ENCODE results near the gene MAG.

MAG gene

GRCh38 chr19:35274323-35274722 lies 17.6 kb upstream of the MAG start:
- peaks cover 29% of the 10 kb centered on the region for H3K79me2 ChIP-seq (ENCODE audit: insufficient read depth, low read length)

GRCh38 chr19:35276706-35277281 lies 15.2 kb upstream of the MAG start:
- no peak overlapping the region for H2AFZ ChIP-seq (ENCODE audit: low read length)
- peaks cover 6% of the 10 kb centered on the region for H4K20me1 ChIP-seq (ENCODE audit: insufficient read depth, low read length, poor library complexity, severe bottlenecking)
- peaks cover 6% of the 10 kb centered on the region for H3K4me1 ChIP-seq (ENCODE audit: insufficient read depth, low read length, poor library complexity, severe bottlenecking)
- peaks cover 7% of the 10 kb centered on the region; the same call in 1 of the 2 replicates for H3K79me2 ChIP-seq (ENCODE audit: insufficient read depth, low read length)
- H3F3A ChIP-seq (ENCODE audit: low read depth): no peaks in the 10 kb centered on the region
- H3K4me3 ChIP-seq (ENCODE audit: low read length, poor library complexity, severe bottlenecking): no peak overlapping the region
- TF ChIP-seq EZH2phosphoT487 (IDR thresholded peaks at IDR 0.05; ENCODE audit: borderline replicate concordance): no peak
- TF ChIP-seq, protein P1, sequence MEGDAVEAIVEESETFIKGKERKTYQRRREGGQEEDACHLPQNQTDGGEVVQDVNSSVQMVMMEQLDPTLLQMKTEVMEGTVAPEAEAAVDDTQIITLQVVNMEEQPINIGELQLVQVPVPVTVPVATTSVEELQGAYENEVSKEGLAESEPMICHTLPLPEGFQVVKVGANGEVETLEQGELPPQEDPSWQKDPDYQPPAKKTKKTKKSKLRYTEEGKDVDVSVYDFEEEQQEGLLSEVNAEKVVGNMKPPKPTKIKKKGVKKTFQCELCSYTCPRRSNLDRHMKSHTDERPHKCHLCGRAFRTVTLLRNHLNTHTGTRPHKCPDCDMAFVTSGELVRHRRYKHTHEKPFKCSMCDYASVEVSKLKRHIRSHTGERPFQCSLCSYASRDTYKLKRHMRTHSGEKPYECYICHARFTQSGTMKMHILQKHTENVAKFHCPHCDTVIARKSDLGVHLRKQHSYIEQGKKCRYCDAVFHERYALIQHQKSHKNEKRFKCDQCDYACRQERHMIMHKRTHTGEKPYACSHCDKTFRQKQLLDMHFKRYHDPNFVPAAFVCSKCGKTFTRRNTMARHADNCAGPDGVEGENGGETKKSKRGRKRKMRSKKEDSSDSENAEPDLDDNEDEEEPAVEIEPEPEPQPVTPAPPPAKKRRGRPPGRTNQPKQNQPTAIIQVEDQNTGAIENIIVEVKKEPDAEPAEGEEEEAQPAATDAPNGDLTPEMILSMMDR (conservative IDR thresholded peaks at IDR 0.05; ENCODE audit: low read length): no peak
- H3K36me3 ChIP-seq (ENCODE audit: insufficient read depth, low read length): peaks cover 14% of the 10 kb centered on the region; the same call in 1 of the 2 replicates
- no peaks in the 10 kb centered on the region for H3K9me3 ChIP-seq (ENCODE audit: insufficient read depth, low read depth, low read length)
- no peaks in the 10 kb centered on the region for H3K9me2 ChIP-seq (replicated peaks; ENCODE audit: low read depth, low read length)
- H3K27me3 ChIP-seq (ENCODE audit: insufficient read depth, low read length, poor library complexity, severe bottlenecking): no peaks in the 10 kb centered on the region
- no peak overlapping the region for H3K9ac ChIP-seq (ENCODE audit: low read depth, low read length, poor library complexity, severe bottlenecking)
- H3K4me2 ChIP-seq (ENCODE audit: low read depth, low read length, poor library complexity, severe bottlenecking): no peak overlapping the region

More at GRCh38 chr19:35274323-35274722, 17.6 kb upstream of the MAG start:
- H3F3A ChIP-seq (ENCODE audit: low read depth): no peaks in the 10 kb centered on the region
- no peaks in the 10 kb centered on the region for H3K9me2 ChIP-seq (replicated peaks; ENCODE audit: low read depth, low read length)
- H3K9ac ChIP-seq (ENCODE audit: low read depth, low read length, poor library complexity, severe bottlenecking): no peak overlapping the region
- H2AFZ ChIP-seq (ENCODE audit: low read length): no peak overlapping the region
- H3K36me3 ChIP-seq (ENCODE audit: insufficient read depth, low read length): peaks cover 29% of the 10 kb centered on the region; the same call in 1 of the 2 replicates
- no peak overlapping the region for H3K4me3 ChIP-seq (ENCODE audit: low read length, poor library complexity, severe bottlenecking)
- H3K9me3 ChIP-seq (ENCODE audit: insufficient read depth, low read depth, low read length): no peaks in the 10 kb centered on the region
- H4K20me1 ChIP-seq (ENCODE audit: insufficient read depth, low read length, poor library complexity, severe bottlenecking): peaks cover 14% of the 10 kb centered on the region
- H3K4me1 ChIP-seq (ENCODE audit: insufficient read depth, low read length, poor library complexity, severe bottlenecking): peaks cover 11% of the 10 kb centered on the region
- H3K4me2 ChIP-seq (ENCODE audit: low read depth, low read length, poor library complexity, severe bottlenecking): no peak overlapping the region
- no peaks in the 10 kb centered on the region for H3K27me3 ChIP-seq (ENCODE audit: insufficient read depth, low read length, poor library complexity, severe bottlenecking)
- TF ChIP-seq EZH2phosphoT487 (IDR thresholded peaks at IDR 0.05; ENCODE audit: borderline replicate concordance): no peak

DNA sequence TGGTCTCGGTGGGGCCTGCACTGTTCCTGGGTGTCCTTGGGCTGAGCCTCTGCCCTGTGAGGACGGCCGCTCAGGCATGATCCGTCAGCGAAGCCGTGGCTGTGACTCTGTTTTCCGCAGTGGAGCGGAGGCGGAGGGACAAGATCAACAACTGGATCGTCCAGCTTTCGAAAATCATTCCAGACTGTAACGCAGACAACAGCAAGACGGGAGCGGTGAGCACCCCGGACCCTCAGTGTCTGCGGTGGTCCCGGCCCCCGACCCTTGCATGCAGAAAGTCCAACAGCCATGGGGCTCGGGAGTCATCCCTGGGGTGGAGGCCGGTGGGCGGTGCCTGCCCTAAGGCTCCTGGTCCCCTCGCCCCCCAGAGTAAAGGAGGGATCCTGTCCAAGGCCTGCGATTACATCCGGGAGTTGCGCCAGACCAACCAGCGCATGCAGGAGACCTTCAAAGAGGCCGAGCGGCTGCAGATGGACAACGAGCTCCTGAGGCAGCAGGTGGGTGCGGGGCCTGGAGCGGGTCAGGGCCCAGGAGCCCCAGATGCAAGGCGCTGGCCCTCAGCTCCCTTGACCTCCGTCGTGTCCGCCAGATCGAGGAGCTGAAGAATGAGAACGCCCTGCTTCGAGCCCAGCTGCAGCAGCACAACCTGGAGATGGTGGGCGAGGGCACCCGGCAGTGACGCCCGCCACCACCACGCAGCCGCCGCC lies 13.2 kb upstream of the MAG start:
- no peaks in the 10 kb centered on the region for H4K20me1 ChIP-seq (ENCODE audit: insufficient read depth, low read length, poor library complexity, severe bottlenecking)
- H3F3A ChIP-seq (ENCODE audit: low read depth): no peaks in the 10 kb centered on the region
- no peak overlapping the region for H3K4me2 ChIP-seq (ENCODE audit: low read depth, low read length, poor library complexity, severe bottlenecking)
- no peak overlapping the region for H2AFZ ChIP-seq (ENCODE audit: low read length)
- H3K79me2 ChIP-seq (ENCODE audit: insufficient read depth, low read length): no peaks in the 10 kb centered on the region
- no peak overlapping the region for H3K4me3 ChIP-seq (ENCODE audit: low read length, poor library complexity, severe bottlenecking)
- H3K9me3 ChIP-seq (ENCODE audit: insufficient read depth, low read depth, low read length): no peaks in the 10 kb centered on the region
- H3K9ac ChIP-seq (ENCODE audit: low read depth, low read length, poor library complexity, severe bottlenecking): no peak overlapping the region
- no peaks in the 10 kb centered on the region for H3K4me1 ChIP-seq (ENCODE audit: insufficient read depth, low read length, poor library complexity, severe bottlenecking)
- H3K27me3 ChIP-seq (ENCODE audit: insufficient read depth, low read length, poor library complexity, severe bottlenecking): no peaks in the 10 kb centered on the region
- TF ChIP-seq, protein P1 (conservative IDR thresholded peaks at IDR 0.05; ENCODE audit: low read length): no peak
- no peak for TF ChIP-seq EZH2phosphoT487 (IDR thresholded peaks at IDR 0.05; ENCODE audit: borderline replicate concordance)
- peaks cover 7% of the 10 kb centered on the region; the same call in 1 of the 2 replicates for H3K36me3 ChIP-seq (ENCODE audit: insufficient read depth, low read length)
- H3K9me2 ChIP-seq (replicated peaks; ENCODE audit: low read depth, low read length): no peaks in the 10 kb centered on the region
